ENCODE measurements around the gene MTHFD1L.

MTHFD1L gene

DNA sequence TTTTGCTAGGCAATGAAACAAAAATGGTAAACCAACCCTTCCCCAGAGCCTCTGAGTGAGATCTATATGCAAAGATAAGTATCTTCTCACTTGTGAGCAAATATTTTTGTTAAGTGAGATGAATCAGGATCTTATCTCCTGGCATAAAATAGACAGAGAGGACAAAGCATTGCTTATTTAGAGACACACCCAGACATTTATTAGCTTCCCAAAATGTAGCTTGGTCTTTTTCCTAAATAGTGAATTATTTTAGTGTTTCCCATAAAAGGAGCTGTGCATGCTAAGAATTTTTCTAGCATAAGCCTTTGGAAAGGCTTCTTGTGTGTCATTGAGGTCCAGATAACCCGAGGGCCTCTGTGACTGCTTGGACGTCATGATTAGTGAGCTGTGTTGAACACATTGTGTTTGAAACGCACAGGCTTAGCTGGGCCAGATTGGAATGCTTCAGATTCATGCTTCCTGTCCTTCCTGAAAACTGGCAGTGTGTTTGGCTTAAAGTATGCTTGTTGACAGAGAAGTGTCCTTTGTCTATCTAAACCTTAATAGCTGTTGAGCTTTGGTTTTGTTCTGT lies 16.5 kb downstream of the MTHFD1L start:
- 78 to 86% methylated on average over 3 of the region's 3 CpGs for WGBS, 2 experiments
- peaks cover 6% of the 10 kb centered on the region for H3K4me1 ChIP-seq (ENCODE audit: control insufficient read depth, insufficient read depth, low read length)
- H3K27ac ChIP-seq (ENCODE audit: insufficient read depth, low read depth, low read length, poor library complexity, severe bottlenecking), result peak overlapping the region; percentile 68
- no peaks in the 10 kb centered on the region for H3K27me3 ChIP-seq (ENCODE audit: control insufficient read depth, insufficient read depth, low read length, poor library complexity, severe bottlenecking)
- H3K36me3 ChIP-seq (ENCODE audit: control insufficient read depth, insufficient read depth, low read length), result peaks cover 9% of the 10 kb centered on the region
- no peak overlapping the region for H3K4me3 ChIP-seq (ENCODE audit: insufficient read depth, low read depth, low read length)
- no peaks in the 10 kb centered on the region for H3K9me3 ChIP-seq (ENCODE audit: control insufficient read depth, low read length)

DNA sequence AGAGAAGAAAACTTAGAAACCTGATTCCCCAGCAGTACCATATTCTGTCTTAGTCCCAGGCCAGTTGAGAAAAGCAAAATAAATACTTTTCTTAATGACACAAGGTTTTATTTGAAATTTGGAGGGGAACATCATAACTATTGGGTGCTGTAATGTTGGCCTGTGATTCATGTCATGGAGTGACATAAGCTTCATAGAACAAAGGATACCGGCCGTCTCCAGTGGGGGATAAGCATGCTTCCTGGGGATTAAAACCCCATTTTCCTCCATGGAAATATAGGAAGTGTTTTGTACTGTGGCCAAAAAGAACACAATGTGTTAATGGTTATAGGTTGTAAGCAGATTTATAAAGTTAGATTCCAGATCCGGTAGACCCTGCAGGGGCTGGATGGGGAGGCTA lies 18.0 kb downstream of the MTHFD1L start:
- 91 to 98% methylated on average over 3 of the region's 3 CpGs for WGBS, 2 experiments
- Histone ChIP-seq H3K4me3 (ENCODE audit: insufficient read depth, low read depth, low read length) (no peak overlapping the region), H3K4me1 (ENCODE audit: control insufficient read depth, insufficient read depth, low read length) (peaks cover 6% of the 10 kb centered on the region), H3K36me3 (ENCODE audit: control insufficient read depth, insufficient read depth, low read length) (peaks cover 12% of the 10 kb centered on the region), H3K27me3 (ENCODE audit: control insufficient read depth, insufficient read depth, low read length, poor library complexity, severe bottlenecking) (no peaks in the 10 kb centered on the region), H3K9me3 (ENCODE audit: control insufficient read depth, low read length) (no peaks in the 10 kb centered on the region), H3K27ac (ENCODE audit: insufficient read depth, low read depth, low read length, poor library complexity, severe bottlenecking) (no peak overlapping the region)

DNA sequence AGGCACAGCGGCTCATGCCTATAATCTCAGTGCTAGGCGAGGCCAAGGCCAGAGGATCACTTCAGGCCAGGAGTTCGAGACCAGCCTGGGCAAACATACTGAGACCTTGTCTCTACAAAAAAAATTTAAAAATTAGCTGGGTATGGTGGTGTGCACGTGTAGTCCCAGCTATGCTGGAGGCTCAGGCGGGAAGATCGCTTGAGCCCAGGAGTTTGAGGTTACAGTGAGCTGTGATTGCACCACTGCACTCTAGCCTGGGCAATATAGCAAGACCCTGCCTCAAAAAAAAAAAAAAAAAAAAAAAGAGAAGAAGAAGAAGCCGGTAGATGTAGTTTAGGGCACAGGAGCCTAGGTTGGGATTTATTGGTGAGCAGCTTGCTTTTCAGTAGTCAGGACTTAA lies 20.7 kb downstream of the MTHFD1L start:
- WGBS, 2 experiments, result 92 to 94% methylated on average over 7 of the region's 7 CpGs
- Histone ChIP-seq H3K4me3 (ENCODE audit: insufficient read depth, low read depth, low read length) (no peak overlapping the region), H3K36me3 (ENCODE audit: control insufficient read depth, insufficient read depth, low read length) (peaks cover 12% of the 10 kb centered on the region)

DNA sequence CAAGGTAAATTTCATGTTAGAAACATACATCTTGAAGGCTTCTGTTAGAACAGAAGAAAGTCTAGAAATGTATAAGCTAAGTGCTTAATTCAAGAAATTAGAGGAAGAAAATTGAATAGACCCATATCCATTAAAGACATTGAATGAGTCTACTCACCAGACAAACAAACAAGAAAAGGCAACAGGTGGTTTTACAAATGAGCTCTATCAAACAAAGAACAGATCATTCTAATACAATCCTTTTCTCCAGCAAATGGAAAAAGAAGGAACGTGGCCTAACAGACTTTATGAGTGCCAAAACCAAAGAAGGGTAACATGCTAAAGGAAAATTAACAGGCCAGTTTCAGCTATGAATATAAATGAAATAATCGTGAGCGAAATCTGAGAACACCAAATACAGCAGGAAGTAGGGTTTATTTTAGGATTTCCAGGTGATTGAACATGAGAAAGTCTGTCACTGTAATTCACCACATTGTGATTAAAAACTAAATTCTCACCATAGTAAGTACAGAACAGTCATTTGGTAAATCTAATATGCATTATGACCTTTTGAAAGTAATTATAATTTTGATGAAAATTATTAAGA lies 22.6 kb downstream of the MTHFD1L start:
- no peak overlapping the region for H3K27ac ChIP-seq (ENCODE audit: insufficient read depth, low read depth, low read length, poor library complexity, severe bottlenecking)
- WGBS, 2 experiments, result 94 to 96% methylated on average over 3 of the region's 3 CpGs

More for the DNA sequence above, 20.7 kb downstream of the MTHFD1L start:
- Histone ChIP-seq H3K9me3 (ENCODE audit: control insufficient read depth, low read length) (no peaks in the 10 kb centered on the region), H3K27ac (ENCODE audit: insufficient read depth, low read depth, low read length, poor library complexity, severe bottlenecking) (no peak overlapping the region), H3K27me3 (ENCODE audit: control insufficient read depth, insufficient read depth, low read length, poor library complexity, severe bottlenecking) (no peaks in the 10 kb centered on the region), H3K4me1 (ENCODE audit: control insufficient read depth, insufficient read depth, low read length) (peaks cover 6% of the 10 kb centered on the region)

DNA sequence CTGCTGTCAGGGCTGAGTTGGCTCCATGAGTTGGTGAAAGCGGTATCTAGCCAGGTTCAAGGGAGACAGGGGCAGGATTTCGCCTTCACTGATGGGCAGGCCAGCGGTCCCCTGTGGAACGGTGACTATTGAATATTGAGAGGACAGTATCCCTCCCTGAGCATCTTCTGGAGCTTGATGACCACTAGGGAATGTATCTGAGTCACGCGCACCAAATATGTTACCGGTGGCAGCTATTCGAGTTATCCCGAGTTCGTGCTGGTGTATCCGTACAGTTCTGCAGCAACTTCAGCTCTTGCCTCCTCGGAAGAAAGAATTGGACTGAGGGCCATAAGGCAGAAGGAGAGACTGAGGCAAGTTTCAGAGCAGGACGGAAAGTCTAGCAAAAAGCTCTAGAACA lies 24.8 kb downstream of the MTHFD1L start:
- no peak overlapping the region for H3K4me3 ChIP-seq (ENCODE audit: insufficient read depth, low read depth, low read length)

More for the DNA sequence above, 22.6 kb downstream of the MTHFD1L start:
- Histone ChIP-seq H3K27me3 (ENCODE audit: control insufficient read depth, insufficient read depth, low read length, poor library complexity, severe bottlenecking) (no peaks in the 10 kb centered on the region), H3K4me1 (ENCODE audit: control insufficient read depth, insufficient read depth, low read length) (no peaks in the 10 kb centered on the region), H3K4me3 (ENCODE audit: insufficient read depth, low read depth, low read length) (no peak overlapping the region), H3K9me3 (ENCODE audit: control insufficient read depth, low read length) (no peaks in the 10 kb centered on the region), H3K36me3 (ENCODE audit: control insufficient read depth, insufficient read depth, low read length) (peaks cover 12% of the 10 kb centered on the region)

DNA sequence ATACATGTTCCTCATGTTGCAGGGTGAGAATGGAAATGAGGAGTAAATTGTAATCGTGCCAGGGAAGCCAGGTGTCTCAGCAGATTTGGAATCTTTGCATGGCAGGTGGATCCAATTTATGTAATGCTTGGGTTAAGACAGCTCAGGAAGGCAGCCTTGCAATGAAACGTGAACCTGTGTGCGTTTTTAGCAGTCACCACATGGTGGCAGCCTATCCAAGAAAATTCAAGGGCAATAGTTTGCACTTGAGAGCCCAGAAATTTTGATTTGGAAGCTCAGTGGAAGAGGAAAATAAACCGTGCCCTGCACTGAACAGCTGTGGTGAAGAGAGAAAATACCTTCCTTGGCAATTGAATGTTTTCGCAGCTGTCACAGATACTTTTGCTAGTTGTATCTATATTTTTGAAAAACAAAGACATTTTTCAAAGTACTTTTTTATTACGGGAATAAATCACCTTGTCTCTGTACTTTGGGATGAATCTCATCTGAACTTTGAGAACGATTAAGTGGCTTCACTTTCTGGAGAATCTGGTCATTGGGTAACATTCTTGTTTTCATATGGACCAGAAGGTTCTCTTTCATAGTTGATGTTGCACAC lies 26.5 kb downstream of the MTHFD1L start:
- Histone ChIP-seq H3K4me1 (ENCODE audit: control insufficient read depth, insufficient read depth, low read length) (no peaks in the 10 kb centered on the region), H3K27me3 (ENCODE audit: control insufficient read depth, insufficient read depth, low read length, poor library complexity, severe bottlenecking) (no peaks in the 10 kb centered on the region), H3K36me3 (ENCODE audit: control insufficient read depth, insufficient read depth, low read length) (peaks cover 3% of the 10 kb centered on the region), H3K27ac (ENCODE audit: insufficient read depth, low read depth, low read length, poor library complexity, severe bottlenecking) (no peak overlapping the region), H3K9me3 (ENCODE audit: control insufficient read depth, low read length) (no peaks in the 10 kb centered on the region), H3K4me3 (ENCODE audit: insufficient read depth, low read depth, low read length) (no peak overlapping the region)
- WGBS, 2 experiments, result 49 to 53% methylated on average over 7 of the region's 7 CpGs

More for the DNA sequence above, 24.8 kb downstream of the MTHFD1L start:
- Histone ChIP-seq H3K27ac (ENCODE audit: insufficient read depth, low read depth, low read length, poor library complexity, severe bottlenecking) (no peak overlapping the region), H3K36me3 (ENCODE audit: control insufficient read depth, insufficient read depth, low read length) (peaks cover 8% of the 10 kb centered on the region), H3K27me3 (ENCODE audit: control insufficient read depth, insufficient read depth, low read length, poor library complexity, severe bottlenecking) (no peaks in the 10 kb centered on the region), H3K9me3 (ENCODE audit: control insufficient read depth, low read length) (no peaks in the 10 kb centered on the region), H3K4me1 (ENCODE audit: control insufficient read depth, insufficient read depth, low read length) (no peaks in the 10 kb centered on the region)
- WGBS, 2 experiments, result 85 to 86% methylated on average over 13 of the region's 13 CpGs

DNA sequence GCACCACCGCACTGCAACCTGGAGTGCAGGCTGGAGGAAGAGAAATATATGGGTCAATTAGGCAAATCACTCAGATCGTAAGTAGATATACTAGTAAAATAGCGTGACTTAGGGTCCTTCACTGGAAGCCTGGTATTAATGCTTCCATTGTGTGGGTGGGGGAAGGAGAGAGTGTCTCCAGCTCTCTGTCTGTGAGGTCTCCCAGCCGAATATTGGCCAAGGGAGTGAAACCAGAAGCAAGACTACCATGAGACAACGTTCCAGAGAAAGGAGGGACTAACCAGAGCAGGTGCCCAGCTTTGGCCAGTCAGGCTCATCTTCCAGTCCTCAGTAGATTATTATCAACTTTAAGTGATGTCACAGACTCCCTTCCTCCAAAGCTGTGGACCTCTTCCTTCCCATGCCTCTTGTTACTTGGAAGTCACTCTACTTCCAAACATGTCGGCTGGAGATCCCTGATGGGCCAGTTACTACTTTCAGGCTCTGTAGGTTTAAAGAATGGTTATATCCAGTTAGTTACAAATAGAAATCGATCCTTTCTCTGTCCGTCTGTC lies 28.8 kb downstream of the MTHFD1L start:
- Histone ChIP-seq H3K4me1 (ENCODE audit: control insufficient read depth, insufficient read depth, low read length) (no peaks in the 10 kb centered on the region), H3K9me3 (ENCODE audit: control insufficient read depth, low read length) (no peaks in the 10 kb centered on the region), H3K4me3 (ENCODE audit: insufficient read depth, low read depth, low read length) (no peak overlapping the region), H3K27ac (ENCODE audit: insufficient read depth, low read depth, low read length, poor library complexity, severe bottlenecking) (no peak overlapping the region), H3K36me3 (ENCODE audit: control insufficient read depth, insufficient read depth, low read length) (no peaks in the 10 kb centered on the region), H3K27me3 (ENCODE audit: control insufficient read depth, insufficient read depth, low read length, poor library complexity, severe bottlenecking) (no peaks in the 10 kb centered on the region)
- 95 to 96% methylated on average over 8 of the region's 8 CpGs for WGBS, 2 experiments

DNA sequence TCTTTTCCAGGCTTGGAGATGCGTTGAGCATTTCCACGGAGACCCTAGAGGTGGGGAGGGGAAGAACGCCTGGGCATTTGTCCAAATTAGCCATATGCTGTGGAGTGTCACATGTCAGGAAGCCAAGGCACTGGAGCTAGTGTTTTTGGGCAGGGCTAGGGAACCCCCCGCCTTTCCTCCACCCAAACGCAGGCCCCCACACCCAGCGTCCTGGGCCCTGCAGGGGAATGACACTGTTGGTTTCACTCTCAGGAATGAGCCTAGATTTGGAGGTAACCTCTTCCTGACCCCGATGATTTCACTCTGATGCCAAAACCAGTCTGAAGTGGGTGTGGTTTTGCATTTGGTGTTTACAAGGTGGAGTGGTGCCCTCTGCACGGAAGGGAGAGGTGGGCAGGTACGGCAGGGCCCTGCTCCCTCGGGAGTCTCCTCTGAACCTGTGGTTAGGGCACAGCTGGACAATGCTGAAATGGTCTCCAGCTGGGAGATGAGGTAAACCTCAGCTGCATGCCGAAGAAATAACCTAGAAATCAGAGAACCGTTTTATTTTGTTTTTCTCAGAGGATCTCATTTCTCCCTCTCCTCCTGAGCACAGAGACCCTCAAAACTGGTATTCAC lies 29.5 kb downstream of the MTHFD1L start:
- Histone ChIP-seq H3K27ac (ENCODE audit: insufficient read depth, low read depth, low read length, poor library complexity, severe bottlenecking) (no peak overlapping the region), H3K36me3 (ENCODE audit: control insufficient read depth, insufficient read depth, low read length) (no peaks in the 10 kb centered on the region), H3K4me1 (ENCODE audit: control insufficient read depth, insufficient read depth, low read length) (no peaks in the 10 kb centered on the region), H3K27me3 (ENCODE audit: control insufficient read depth, insufficient read depth, low read length, poor library complexity, severe bottlenecking) (no peaks in the 10 kb centered on the region), H3K9me3 (ENCODE audit: control insufficient read depth, low read length) (no peaks in the 10 kb centered on the region), H3K4me3 (ENCODE audit: insufficient read depth, low read depth, low read length) (no peak overlapping the region)
- WGBS, 2 experiments, result 85 to 90% methylated on average over 12 of the region's 12 CpGs

DNA sequence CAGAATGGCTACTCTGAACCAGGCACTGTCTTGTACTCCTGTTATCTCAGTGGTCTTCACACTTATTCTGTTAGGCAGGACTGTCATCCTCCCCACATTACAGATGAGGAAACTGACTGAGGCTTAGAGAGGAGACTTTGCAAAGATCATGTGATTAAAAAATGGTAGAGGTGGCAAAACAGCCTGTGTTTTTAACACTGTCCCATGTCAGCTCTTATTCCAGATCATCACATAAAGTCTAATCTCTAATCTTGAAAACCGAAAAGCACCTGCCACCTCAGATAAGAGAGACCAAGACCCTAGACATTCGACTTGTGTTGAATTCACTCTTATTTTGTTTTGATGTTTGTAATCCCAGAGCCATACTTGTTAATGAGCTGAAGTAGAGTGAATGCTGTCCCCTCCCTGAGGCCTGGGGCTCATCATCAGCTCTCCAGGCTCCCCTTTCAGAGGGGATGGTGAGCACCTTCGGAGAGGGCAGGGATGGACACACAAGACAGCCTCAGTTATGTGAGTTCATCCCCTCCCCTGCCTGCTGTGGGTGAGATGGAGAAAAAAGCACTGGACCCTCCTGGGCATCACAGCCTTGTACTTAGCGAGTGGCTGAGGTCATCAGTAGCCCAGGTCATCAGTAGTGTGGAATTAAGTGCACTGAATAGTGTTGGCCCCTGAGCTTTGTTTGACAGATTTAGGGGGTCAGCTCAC lies 30.6 kb downstream of the MTHFD1L start:
- 72 to 73% methylated on average over 4 of the region's 4 CpGs for WGBS, 2 experiments
- Histone ChIP-seq H3K36me3 (ENCODE audit: control insufficient read depth, insufficient read depth, low read length) (no peaks in the 10 kb centered on the region), H3K27ac (ENCODE audit: insufficient read depth, low read depth, low read length, poor library complexity, severe bottlenecking) (no peak overlapping the region)

More for the DNA sequence above, 30.6 kb downstream of the MTHFD1L start:
- no peaks in the 10 kb centered on the region for H3K4me1 ChIP-seq (ENCODE audit: control insufficient read depth, insufficient read depth, low read length)
- H3K27me3 ChIP-seq (ENCODE audit: control insufficient read depth, insufficient read depth, low read length, poor library complexity, severe bottlenecking), result no peaks in the 10 kb centered on the region
- no peaks in the 10 kb centered on the region for H3K9me3 ChIP-seq (ENCODE audit: control insufficient read depth, low read length)
- no peak overlapping the region for H3K4me3 ChIP-seq (ENCODE audit: insufficient read depth, low read depth, low read length)

Measured in ectodermal cell (in vitro differentiated cells).